ENCODE data around the gene VPS26A.

Gene VPS26A

GRCh38 chr10:69092959-69093850 lies 30.8 kb upstream of the VPS26A start:
- TF ChIP-seq POLR2A (IDR thresholded peaks at IDR 0.05; ENCODE audit: low read length) (no peak), GATA1 (IDR thresholded peaks at IDR 0.05; ENCODE audit: low read depth, low read length) (no peak)
- DNase-seq, result peak; percentile 88 to 92

- DNase-seq, result peak; percentile 34 to 38
- TF ChIP-seq GATA1 (IDR thresholded peaks at IDR 0.05; ENCODE audit: low read depth, low read length) (no peak), POLR2A (IDR thresholded peaks at IDR 0.05; ENCODE audit: low read length) (no peak)
Measured at GRCh38 chr10:69093933-69094332, 30.0 kb upstream of the VPS26A start.

GRCh38 chr10:69096045-69096444 lies 27.9 kb upstream of the VPS26A start:
- DNase-seq, result no peak
- TF ChIP-seq GATA1 (IDR thresholded peaks at IDR 0.05; ENCODE audit: low read depth, low read length), result no peak
- no peak for TF ChIP-seq POLR2A (IDR thresholded peaks at IDR 0.05; ENCODE audit: low read length)

- no peak for DNase-seq
- TF ChIP-seq POLR2A (IDR thresholded peaks at IDR 0.05; ENCODE audit: low read length) (no peak), GATA1 (IDR thresholded peaks at IDR 0.05; ENCODE audit: low read depth, low read length) (no peak)
Measured at GRCh38 chr10:69097729-69098128, 26.2 kb upstream of the VPS26A start.

GRCh38 chr10:69100136-69100872 lies 23.7 kb upstream of the VPS26A start:
- no peak for DNase-seq
- TF ChIP-seq POLR2A (IDR thresholded peaks at IDR 0.05; ENCODE audit: low read length) (no peak), GATA1 (IDR thresholded peaks at IDR 0.05; ENCODE audit: low read depth, low read length) (no peak)

- no peak for TF ChIP-seq GATA1 (IDR thresholded peaks at IDR 0.05; ENCODE audit: low read depth, low read length)
- no peak for TF ChIP-seq POLR2A (IDR thresholded peaks at IDR 0.05; ENCODE audit: low read length)
- DNase-seq, result no peak
Measured at GRCh38 chr10:69101451-69102095, 22.4 kb upstream of the VPS26A start.

GRCh38 chr10:69102440-69102839 lies 21.5 kb upstream of the VPS26A start:
- DNase-seq, result no peak
- TF ChIP-seq GATA1 (IDR thresholded peaks at IDR 0.05; ENCODE audit: low read depth, low read length) (no peak), POLR2A (IDR thresholded peaks at IDR 0.05; ENCODE audit: low read length) (no peak)

- TF ChIP-seq GATA1 (IDR thresholded peaks at IDR 0.05; ENCODE audit: low read depth, low read length) (no peak), POLR2A (IDR thresholded peaks at IDR 0.05; ENCODE audit: low read length) (no peak)
- DNase-seq, result no peak
Measured at GRCh38 chr10:69103784-69104183, 20.2 kb upstream of the VPS26A start.

GRCh38 chr10:69104994-69105790 lies 18.8 kb upstream of the VPS26A start:
- no peak for DNase-seq
- no peak for TF ChIP-seq GATA1 (IDR thresholded peaks at IDR 0.05; ENCODE audit: low read depth, low read length)
- TF ChIP-seq POLR2A (IDR thresholded peaks at IDR 0.05; ENCODE audit: low read length), result peak; percentile 27

GRCh38 chr10:69107176-69107490 lies 16.8 kb upstream of the VPS26A start:
- DNase-seq, result no peak
- TF ChIP-seq POLR2A (IDR thresholded peaks at IDR 0.05; ENCODE audit: low read length), result no peak
- TF ChIP-seq GATA1 (IDR thresholded peaks at IDR 0.05; ENCODE audit: low read depth, low read length), result no peak

- no peak for TF ChIP-seq GATA1 (IDR thresholded peaks at IDR 0.05; ENCODE audit: low read depth, low read length)
- TF ChIP-seq POLR2A (IDR thresholded peaks at IDR 0.05; ENCODE audit: low read length), result no peak
- peak; percentile 27 to 72 for DNase-seq
Measured at GRCh38 chr10:69107699-69108098, 16.3 kb upstream of the VPS26A start.

- TF ChIP-seq GATA1 (IDR thresholded peaks at IDR 0.05; ENCODE audit: low read depth, low read length) (no peak), POLR2A (IDR thresholded peaks at IDR 0.05; ENCODE audit: low read length) (no peak)
- no peak for DNase-seq
Measured at GRCh38 chr10:69119896-69120295, 4.1 kb upstream of the VPS26A start.

- DNase-seq, result no peak
- no peak for TF ChIP-seq POLR2A (IDR thresholded peaks at IDR 0.05; ENCODE audit: low read length)
- no peak for TF ChIP-seq GATA1 (IDR thresholded peaks at IDR 0.05; ENCODE audit: low read depth, low read length)
Measured at GRCh38 chr10:69123306-69123746, 652 bp upstream of the VPS26A start.
